IMR-90 (cell line): ENCODE data around the gene MAP1LC3B. TPM values are rescaled to one million over a fixed set of nuclear protein-coding genes. Genes with fewer than 3 reads are reported as not detected.

Source experiments
- ATAC-seq: fragments of 200-7000 bp; cut with Tn5 transposase; 2 replicates; pipeline ENCODE4 v1.9.1; 2020; ENCODE audit warnings: low read depth, mild to moderate bottlenecking, moderate library complexity
- BruUV-seq: library from RNA; stranded (reverse); fragments of 400-500 nt; replicated peaks from 2 replicates; lab custom pipeline; 2021; lab: Mats Ljungman, UMichigan
- CTCF ChIA-PET: fragments of 300-600 bp; formaldehyde crosslinking; extraction: SDS; loops from one replicate; lab custom pipeline; 2021; ENCODE audit warnings: antibody characterized with exemption; lab: Yijun Ruan, JAX
- POLR2A ChIA-PET: fragments of 300-600 bp; sonication (Branson Sonifier 250); formaldehyde crosslinking; loops from one replicate; lab custom pipeline; 2022; ENCODE audit warnings: antibody characterized with exemption; ENCODE audit not compliant: unreplicated experiment; lab: Charles Lee
- DNase-seq: peaks from one replicate; pipeline ENCODE4 v3.0.0; 2013
- H2AFZ ChIP-seq: replicated peaks from 2 replicates; pipeline ENCODE3; 2013; ENCODE audit warnings: low read length, mild to moderate bottlenecking; ENCODE audit not compliant: poor library complexity
- H2AK5ac ChIP-seq: 2 replicates; pipeline ENCODE4 v1.6.1; 2013; ENCODE audit warnings: low read depth, low read length, inconsistent platforms
- H2AK9ac ChIP-seq: replicated peaks from 2 replicates; pipeline ENCODE3; 2013; ENCODE audit warnings: mild to moderate bottlenecking, low read depth, low read length, moderate library complexity; ENCODE audit not compliant: poor library complexity
- H2BK120ac ChIP-seq: 2 replicates; pipeline ENCODE4 v1.6.1; 2013; ENCODE audit warnings: low read depth, low read length, inconsistent platforms
- H2BK15ac ChIP-seq: 3 replicates; pipeline ENCODE4 v1.6.1; 2013; ENCODE audit warnings: low read depth, low read length, inconsistent platforms
- H2BK20ac ChIP-seq: 2 replicates; pipeline ENCODE4 v1.6.1; 2013; ENCODE audit warnings: low read depth, mild to moderate bottlenecking, inconsistent platforms, low read length, moderate library complexity
- H2BK5ac ChIP-seq: 2 replicates; pipeline ENCODE4 v1.6.1; 2013; ENCODE audit warnings: mild to moderate bottlenecking, low read depth, low read length, inconsistent platforms; ENCODE audit not compliant: poor library complexity, severe bottlenecking
- H3K14ac ChIP-seq: replicated peaks from 2 replicates; pipeline ENCODE4 v1.6.1; 2013; ENCODE audit warnings: low read depth, low read length, inconsistent platforms
- H3K18ac ChIP-seq: 2 replicates; pipeline ENCODE4 v1.6.1; 2013; ENCODE audit warnings: low read depth, low read length, control low read depth
- H3K23ac ChIP-seq: 2 replicates; pipeline ENCODE4 v1.6.1; 2013; ENCODE audit warnings: low read depth, low read length, inconsistent platforms
- H3K27ac ChIP-seq: 2 replicates; pipeline ENCODE4 v1.5.1; 2013; ENCODE audit warnings: mild to moderate bottlenecking, control low read depth, low read length; ENCODE audit not compliant: insufficient read depth
- H3K27me3 ChIP-seq: 2 replicates; pipeline ENCODE4 v1.6.1; 2013; ENCODE audit warnings: low read length; ENCODE audit not compliant: control insufficient read depth, insufficient read depth
- H3K36me3 ChIP-seq: 2 replicates; pipeline ENCODE4 v1.6.1; 2013; ENCODE audit warnings: low read length, mixed read lengths; ENCODE audit not compliant: control insufficient read depth, insufficient read depth
- H3K4ac ChIP-seq: 2 replicates; pipeline ENCODE4 v1.6.1; 2013; ENCODE audit warnings: low read depth, low read length, inconsistent platforms
- H3K4me1 ChIP-seq: 2 replicates; pipeline ENCODE4 v1.6.1; 2013; ENCODE audit warnings: low read length, mixed read lengths; ENCODE audit not compliant: control insufficient read depth, insufficient read depth
- H3K4me2 ChIP-seq: 2 replicates; pipeline ENCODE4 v1.6.1; 2013; ENCODE audit warnings: low read depth, mild to moderate bottlenecking, control low read depth, low read length, moderate library complexity
- H3K4me3 ChIP-seq: 2 replicates; pipeline ENCODE4 v1.5.1; 2013; ENCODE audit warnings: low read depth, mild to moderate bottlenecking, control low read depth, low read length, moderate library complexity; ENCODE audit not compliant: insufficient read depth
- H3K56ac ChIP-seq: 2 replicates; pipeline ENCODE4 v1.6.1; 2013; ENCODE audit warnings: low read length, inconsistent platforms; ENCODE audit not compliant: insufficient read depth; ENCODE audit errors: extremely low read depth
- H3K79me1 ChIP-seq, 2 experiments: 2 replicates each; pipeline ENCODE4 v1.6.1; 2013; ENCODE audit warnings: low read length in 2 of 2, inconsistent platforms in 1 of 2, low read depth in 1 of 2
- H3K9ac ChIP-seq: 2 replicates; pipeline ENCODE4 v1.6.1; 2013; ENCODE audit warnings: low read depth, low read length, control low read depth
- H3K9me1 ChIP-seq: 2 replicates; pipeline ENCODE4 v1.6.1; 2013; ENCODE audit warnings: low read length, inconsistent platforms; ENCODE audit not compliant: insufficient read depth
- H3K9me3 ChIP-seq: 2 replicates; pipeline ENCODE4 v1.6.1; 2013; ENCODE audit warnings: low read length; ENCODE audit not compliant: control insufficient read depth, insufficient read depth
- H4K20me1 ChIP-seq: 2 replicates; pipeline ENCODE4 v1.6.1; 2013; ENCODE audit warnings: low read length, inconsistent platforms; ENCODE audit not compliant: insufficient read depth
- H4K5ac ChIP-seq: 2 replicates; pipeline ENCODE4 v1.6.1; 2013; ENCODE audit warnings: mild to moderate bottlenecking, low read depth, low read length, control low read depth
- H4K8ac ChIP-seq, 2 experiments: 2 replicates each; pipeline ENCODE4 v1.6.1; 2013; ENCODE audit warnings: low read depth in 2 of 2, low read length in 2 of 2, control low read depth in 1 of 2, inconsistent platforms in 1 of 2
- H4K91ac ChIP-seq: 2 replicates; pipeline ENCODE4 v1.6.1; 2013; ENCODE audit warnings: low read depth, low read length, inconsistent platforms; ENCODE audit not compliant: insufficient read depth
- BHLHE40 ChIP-seq: fragments of 150-350 bp; IDR thresholded peaks from 2 replicates; pipeline ENCODE4 v1.6.1; 2016; ENCODE audit warnings: mild to moderate bottlenecking, low read depth, low read length
- FOS ChIP-seq: fragments of 150-350 bp; IDR thresholded peaks from 2 replicates; pipeline ENCODE4 v1.6.1; 2016; ENCODE audit warnings: low read depth, low read length
- WGBS, 2 experiments: methylation state at CpG; one replicate each; pipeline versions ENCODE4 v1.1.5 to v1.1.7; 2013; ENCODE audit warnings: missing lambda C conversion rate in 2 of 2; ENCODE audit not compliant: insufficient read length in 1 of 2; ENCODE audit errors: extremely low coverage in 2 of 2; 5-methylcytosine and 5-hydroxymethylcytosine counted together
- dilution Hi-C: fragments of 300-500 bp; cut with HindIII; formaldehyde crosslinking; loops from one replicate; pipeline ENCODE4 v1.14.3; 2018; ENCODE audit warnings: low sequenced_read_pairs; ENCODE audit not compliant: unreplicated experiment
- in situ Hi-C: fragments of 300-500 bp; cut with MboI; formaldehyde crosslinking; loops from 3 replicates; pipeline ENCODE4 v1.14.3; 2019; ENCODE audit warnings: low sequenced_read_pairs, inconsistent platforms, mixed read lengths
- intact Hi-C: fragments of 100-400 bp; cut with micrococcal nuclease; formaldehyde crosslinking; loops from 2 replicates; pipeline ENCODE4 v1.10.0; 2022
- polyA plus RNA-seq, 3 experiments: library from polyadenylated mRNA; depleted of rRNA; stranded (reverse); fragments of >200 nt; gene quantifications; 2 replicates each; pipeline ENCODE4 v1.2.3, GENCODE V29; 2012; ENCODE audit warnings: low replicate concordance in 1 of 3
- total RNA-seq: library from RNA; depleted of rRNA; stranded (reverse); fragments of >200 nt; gene quantifications from 2 replicates; pipeline ENCODE4 v1.2.3, GENCODE V29; 2012

The MAP1LC3B gene
- total and polyA plus RNA-seq, 2 of the 4 experiments (the other 2 are of a cell fraction) = 23.5 to 57.7 TPM

GRCh38 chr16:87451563-87452210 lies 59.6 kb downstream of the MAP1LC3B start:
- peak overlapping the region; percentile 28; the same call in 1 of the 2 replicates for H2BK20ac ChIP-seq
- ATAC-seq (no peak), DNase-seq (no peak)
- no peak overlapping the region for H4K91ac ChIP-seq
- ChIA-PET POLR2A (no interaction called here), CTCF (interaction anchor here (0.7 kb wide), 1 partner anchor 1845 kb away, joined by 3 read pairs; no protein-coding TSS in a partner anchor)
- H2BK15ac ChIP-seq = no peak overlapping the region
- H4K8ac ChIP-seq = no peak overlapping the region
- H4K20me1 ChIP-seq = peaks cover 12% of the 10 kb centered on the region
- TF ChIP-seq BHLHE40 (peak; percentile 25; the same call in 1 of the 2 replicates), FOS (no peak)
- H2BK5ac ChIP-seq = no peak overlapping the region
- H3K27ac ChIP-seq = no peak overlapping the region
- peak overlapping the region; percentile 11; the same call in 1 of the 2 replicates for H3K4ac ChIP-seq
- no peaks in the 10 kb centered on the region for H3K9me3 ChIP-seq
- no peak overlapping the region for H3K18ac ChIP-seq
- H3K14ac ChIP-seq = no peak overlapping the region
- H4K5ac ChIP-seq = no peak overlapping the region
- no peak overlapping the region for H3K56ac ChIP-seq
- no peak overlapping the region for H3K9ac ChIP-seq
- peaks cover 17% of the 10 kb centered on the region for H3K9me1 ChIP-seq
- H3K23ac ChIP-seq = no peak overlapping the region
- dilution Hi-C loops (no loop called here), intact Hi-C loops (no loop called here), in situ Hi-C loops (no loop called here)
- no peaks in the 10 kb centered on the region for H3K27me3 ChIP-seq
- no peak overlapping the region for H3K4me3 ChIP-seq
- BruUV-seq = no TSS peak
- WGBS, 2 experiments = 82% methylated on average over 8 of the region's 18 CpGs; no CpG with 5 or more reads in 1 of the 2 experiments
- H2AFZ ChIP-seq = no peak overlapping the region
- no peak overlapping the region for H3K4me2 ChIP-seq
- no peak overlapping the region for H2AK9ac ChIP-seq
- H3K79me1 ChIP-seq = peaks cover 22 to 67% of the 10 kb centered on the region in 2 experiments
- H2BK120ac ChIP-seq = no peak overlapping the region
- H2AK5ac ChIP-seq = peak overlapping the region; percentile 49; the same call in 1 of the 2 replicates
- H3K36me3 ChIP-seq = peaks cover 19% of the 10 kb centered on the region
- peaks cover 17% of the 10 kb centered on the region for H3K4me1 ChIP-seq
